ENCODE results near the gene PDE4D.

DNA sequence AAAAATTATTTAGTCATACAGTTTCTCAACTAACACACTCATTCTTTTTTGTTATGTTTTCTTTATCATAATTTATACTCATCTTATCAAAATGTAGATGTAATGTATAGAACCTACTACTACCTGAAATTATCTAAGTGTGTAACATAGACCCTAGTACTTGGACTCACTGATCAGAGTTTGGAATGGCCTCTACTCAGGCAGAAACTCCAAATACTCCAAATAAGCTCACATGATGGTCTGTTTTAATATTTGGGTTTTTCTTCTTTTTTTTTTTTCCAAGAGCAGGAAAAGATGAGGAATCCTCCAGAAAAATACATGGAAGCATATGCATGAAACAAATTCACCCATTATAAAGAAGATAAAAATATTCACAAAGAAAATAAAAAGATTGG lies 126.3 kb downstream of the PDE4D start:
- TF ChIP-seq CTCF (conservative IDR thresholded peaks at IDR 0.05; ENCODE audit: low read depth, low read length), result no peak
- TF ChIP-seq MXI1 (IDR thresholded peaks at IDR 0.05; ENCODE audit: borderline replicate concordance, low read depth, low read length), result no peak
- TF ChIP-seq POLR2A (IDR thresholded peaks at IDR 0.05; ENCODE audit: low read depth, low read length), result no peak
- TF ChIP-seq SMC3 (IDR thresholded peaks at IDR 0.05; ENCODE audit: low read depth, low read length), result no peak
- TF ChIP-seq MAFK (IDR thresholded peaks at IDR 0.05; ENCODE audit: low read depth, low read length), result no peak
- TF ChIP-seq ELK1 (IDR thresholded peaks at IDR 0.05; ENCODE audit: borderline replicate concordance, low read depth, low read length), result no peak
- TF ChIP-seq RCOR1 (IDR thresholded peaks at IDR 0.05; ENCODE audit: insufficient replicate concordance, low read length), result no peak

Measured in IMR-90 (cell line).